H9 (cell line): ENCODE measurements around the gene EML4. TPM values are rescaled to one million over a fixed set of nuclear protein-coding genes. Genes with fewer than 3 reads are reported as not detected.

Experiments used
- DNase-seq: peaks from one replicate; pipeline ENCODE4 v3.0.0-alpha.2; 2017
- H2AFZ ChIP-seq: one replicate; pipeline ENCODE4 v1.6.1; 2013; ENCODE audit warnings: mild to moderate bottlenecking, low read length, control low read depth, moderate library complexity
- H2AK5ac ChIP-seq: 2 replicates; pipeline ENCODE4 v1.6.1; 2013; ENCODE audit warnings: low read length, control low read depth, mixed read lengths; ENCODE audit not compliant: insufficient read length
- H2BK120ac ChIP-seq: one replicate; pipeline ENCODE4 v1.6.1; 2013; ENCODE audit warnings: low read depth, mild to moderate bottlenecking, low read length, control low read depth, inconsistent platforms; ENCODE audit not compliant: poor library complexity, severe bottlenecking
- H2BK12ac ChIP-seq: 2 replicates; pipeline ENCODE4 v1.6.1; 2013; ENCODE audit warnings: low read length, control low read depth, mixed read lengths, low read depth; ENCODE audit not compliant: insufficient read length
- H2BK15ac ChIP-seq: 2 replicates; pipeline ENCODE4 v1.6.1; 2013; ENCODE audit warnings: low read depth, low read length, control low read depth
- H2BK20ac ChIP-seq: one replicate; pipeline ENCODE4 v1.6.1; 2013; ENCODE audit warnings: low read depth, mild to moderate bottlenecking, low read length, control low read depth, inconsistent platforms; ENCODE audit not compliant: poor library complexity, severe bottlenecking
- H2BK5ac ChIP-seq: 2 replicates; pipeline ENCODE4 v1.6.1; 2013; ENCODE audit warnings: low read length, control low read depth, mixed read lengths; ENCODE audit not compliant: insufficient read length
- H3K14ac ChIP-seq: 2 replicates; pipeline ENCODE4 v1.6.1; 2013; ENCODE audit warnings: low read length, control low read depth; ENCODE audit not compliant: insufficient read depth
- H3K18ac ChIP-seq: 2 replicates; pipeline ENCODE4 v1.6.1; 2013; ENCODE audit warnings: low read depth, mild to moderate bottlenecking, mixed read lengths, low read length, control low read depth; ENCODE audit not compliant: insufficient read length
- H3K23ac ChIP-seq: 2 replicates; pipeline ENCODE4 v1.6.1; 2013; ENCODE audit warnings: low read length, control low read depth, mixed read lengths, low read depth; ENCODE audit not compliant: insufficient read length
- H3K23me2 ChIP-seq: 2 replicates; pipeline ENCODE4 v1.6.1; 2013; ENCODE audit warnings: low read depth, mild to moderate bottlenecking, mixed read lengths, low read length, control low read depth; ENCODE audit not compliant: insufficient read length, poor library complexity, severe bottlenecking
- H3K27ac ChIP-seq: 2 replicates; pipeline ENCODE4 v1.5.1; 2013; ENCODE audit warnings: low read length, control low read depth, mixed read lengths, low read depth; ENCODE audit not compliant: insufficient read length
- H3K27me3 ChIP-seq: 2 replicates; pipeline ENCODE4 v1.6.1; 2013; ENCODE audit warnings: low read length, control low read depth, inconsistent platforms; ENCODE audit not compliant: insufficient read depth
- H3K4ac ChIP-seq: 2 replicates; pipeline ENCODE4 v1.6.1; 2013; ENCODE audit warnings: low read depth, mild to moderate bottlenecking, control low read depth, inconsistent platforms, low read length, moderate library complexity
- H3K4me1 ChIP-seq: 2 replicates; pipeline ENCODE4 v1.6.1; 2013; ENCODE audit warnings: low read length, control low read depth, inconsistent platforms; ENCODE audit not compliant: insufficient read depth
- H3K4me2 ChIP-seq: 2 replicates; pipeline ENCODE4 v1.6.1; 2013; ENCODE audit warnings: low read length, control low read depth, mixed read lengths; ENCODE audit not compliant: insufficient read length, insufficient read depth
- H3K56ac ChIP-seq: 2 replicates; pipeline ENCODE4 v1.6.1; 2013; ENCODE audit warnings: low read depth, mild to moderate bottlenecking, mixed read lengths, low read length, control low read depth; ENCODE audit not compliant: insufficient read length
- H3K79me1 ChIP-seq: 2 replicates; pipeline ENCODE4 v1.6.1; 2013; ENCODE audit warnings: low read depth, mild to moderate bottlenecking, moderate library complexity, low read length, control low read depth, inconsistent platforms; ENCODE audit not compliant: insufficient read depth, poor library complexity, severe bottlenecking
- H3K79me2 ChIP-seq: 2 replicates; pipeline ENCODE4 v1.6.1; 2013; ENCODE audit warnings: low read length, control low read depth, inconsistent platforms; ENCODE audit not compliant: insufficient read depth
- H3K9ac ChIP-seq: 2 replicates; pipeline ENCODE4 v1.6.1; 2013; ENCODE audit warnings: low read length, control low read depth, mixed read lengths; ENCODE audit not compliant: insufficient read length; ENCODE audit errors: extremely low read depth
- H3K9me3 ChIP-seq: one replicate; pipeline ENCODE4 v1.6.1; 2013; ENCODE audit warnings: low read depth, low read length, inconsistent platforms; ENCODE audit not compliant: control insufficient read depth
- H3T11ph ChIP-seq: one replicate; pipeline ENCODE4 v1.6.1; 2013; ENCODE audit warnings: mild to moderate bottlenecking, low read length, control low read depth, inconsistent platforms
- H4K20me1 ChIP-seq: one replicate; pipeline ENCODE4 v1.6.1; 2013; ENCODE audit not compliant: control insufficient read depth, insufficient read length, insufficient read depth
- H4K5ac ChIP-seq: 2 replicates; pipeline ENCODE4 v1.6.1; 2013; ENCODE audit warnings: low read depth, mild to moderate bottlenecking, mixed read lengths, low read length, control low read depth; ENCODE audit not compliant: insufficient read length
- H4K8ac ChIP-seq: replicated peaks from 2 replicates; pipeline ENCODE4 v1.6.1; 2013; ENCODE audit warnings: low read length, control low read depth, mixed read lengths, low read depth; ENCODE audit not compliant: insufficient read length
- H4K91ac ChIP-seq: 2 replicates; pipeline ENCODE4 v1.6.1; 2013; ENCODE audit warnings: low read depth, mild to moderate bottlenecking, moderate library complexity, mixed read lengths, low read length, control low read depth; ENCODE audit not compliant: insufficient read length
- H3K27ac Mint-ChIP-seq, 3 experiments: 2 replicates in 2 of 3; 3 replicates in 1 of 3; pipeline ENCODE4 v1.8.0; 2020 to 2021; ENCODE audit warnings: mixed read lengths in 3 of 3, mild to moderate bottlenecking in 1 of 3, moderate library complexity in 1 of 3
- H3K27me3 Mint-ChIP-seq: 2 replicates; pipeline ENCODE4 v1.8.0; 2021; ENCODE audit warnings: low read depth, mild to moderate bottlenecking, moderate library complexity, mixed read lengths
- H3K36me3 Mint-ChIP-seq, 3 experiments: 2 replicates in 2 of 3; 3 replicates in 1 of 3; pipeline ENCODE4 v1.8.0; 2020 to 2021; ENCODE audit warnings: low read depth in 3 of 3, mixed read lengths in 3 of 3; ENCODE audit not compliant: insufficient read depth in 1 of 3
- H3K4me1 Mint-ChIP-seq, 2 experiments: 2 replicates each; pipeline ENCODE4 v1.8.0; 2020; ENCODE audit warnings: mixed read lengths in 2 of 2
- H3K4me3 Mint-ChIP-seq, 2 experiments: 2 replicates in 1 of 2; 3 replicates in 1 of 2; pipeline ENCODE4 v1.8.0; 2020 to 2021; ENCODE audit warnings: mild to moderate bottlenecking in 2 of 2, mixed read lengths in 2 of 2, moderate library complexity in 1 of 2
- H3K9me3 Mint-ChIP-seq, 2 experiments: 2 replicates in 1 of 2; 3 replicates in 1 of 2; pipeline ENCODE4 v1.8.0; 2020; ENCODE audit warnings: mild to moderate bottlenecking in 2 of 2, mixed read lengths in 2 of 2, moderate library complexity in 1 of 2
- CTCF ChIP-seq: fragments of 200-600 bp; sonication (generic); conservative IDR thresholded peaks from 3 replicates; pipeline ENCODE4 v1.8.0; 2021; ENCODE audit warnings: antibody characterized with exemption, mild to moderate bottlenecking
- WGBS: extraction: QIAGEN DNeasy Blood & Tissue Kit; methylation state at CpG from one replicate; pipeline ENCODE4 v1.1.7; 2013; ENCODE audit warnings: missing lambda C conversion rate, low lambda C conversion rate, mixed read lengths; ENCODE audit not compliant: insufficient read length; ENCODE audit errors: extremely low coverage; 5-methylcytosine and 5-hydroxymethylcytosine counted together
- total RNA-seq: library from RNA; stranded (reverse); gene quantifications from 2 replicates; pipeline ENCODE4 v1.2.1, GENCODE V29; 2021

The EML4 gene
- total RNA-seq, 1 experiment from 2014 or later, result 68.6 TPM

- DNase-seq, result no peak
- Histone ChIP-seq H2BK120ac (no peak overlapping the region), H3K23ac (no peak overlapping the region), H4K5ac (no peak overlapping the region), H3K4ac (no peak overlapping the region), H3K18ac (no peak overlapping the region), H2BK5ac (no peak overlapping the region), H3K79me1 (no peaks in the 10 kb centered on the region), H3K9ac (no peak overlapping the region), H4K8ac (no peak overlapping the region), H2AFZ (no peak overlapping the region), H2BK20ac (no peak overlapping the region), H4K20me1 (no peaks in the 10 kb centered on the region), H3K27ac (no peak overlapping the region), H2BK12ac (no peak overlapping the region), H3K79me2 (no peaks in the 10 kb centered on the region), H3K4me1 (no peaks in the 10 kb centered on the region), H2BK15ac (no peak overlapping the region), H3K27me3 (no peaks in the 10 kb centered on the region), H3K56ac (no peak overlapping the region), H4K91ac (no peak overlapping the region), H3K9me3 (no peaks in the 10 kb centered on the region), H3K23me2 (no peaks in the 10 kb centered on the region), H3T11ph (no peak overlapping the region), H3K14ac (no peak overlapping the region), H2AK5ac (no peak overlapping the region), H3K4me2 (no peak overlapping the region)
- Mint-ChIP-seq H3K27ac (no peak overlapping the region), H3K36me3 (peaks cover 17 to 29% (median 20%) of the 10 kb centered on the region in 3 experiments; a peak in 6 of 7 replicates), H3K4me3 (no peak overlapping the region), H3K4me1 (no peaks in the 10 kb centered on the region), H3K27me3 (no peaks in the 10 kb centered on the region), H3K9me3 (no peaks in the 10 kb centered on the region)
- no CpG with 5 or more reads among the region's 3 CpGs for WGBS
- TF ChIP-seq CTCF, result no peak
Measured at GRCh38 chr2:42317486-42317885, 148.3 kb downstream of the EML4 start.
